SH-SY5Y (cell line): Measurements from ENCODE around the gene SLC39A13.

ENCODE experiments used
- GATA2 ChIP-seq: IDR thresholded peaks from 2 replicates; pipeline ENCODE4 v1.6.1; 2011; ENCODE audit warnings: mild to moderate bottlenecking, low read depth, low read length
- GATA3 ChIP-seq: IDR thresholded peaks from 2 replicates; pipeline ENCODE4 v1.6.1; 2011; ENCODE audit warnings: low read depth, mild to moderate bottlenecking, low read length, moderate library complexity

GRCh38 chr11:47384498-47384897 lies 23.9 kb upstream of the SLC39A13 start:
- TF ChIP-seq GATA2 (no peak), GATA3 (no peak)
